Measurements from ENCODE around the gene AGRP.
"Not testable (repeated sequence)": the region's sequence is repeated elsewhere in the genome, so short reads cannot be mapped to it uniquely, and the experiment has no call there.

Gene AGRP

GRCh38 chr16:67504031-67505021, 21.0 kb upstream of the AGRP start:
- DNase-seq, result peak; percentile 22

DNA sequence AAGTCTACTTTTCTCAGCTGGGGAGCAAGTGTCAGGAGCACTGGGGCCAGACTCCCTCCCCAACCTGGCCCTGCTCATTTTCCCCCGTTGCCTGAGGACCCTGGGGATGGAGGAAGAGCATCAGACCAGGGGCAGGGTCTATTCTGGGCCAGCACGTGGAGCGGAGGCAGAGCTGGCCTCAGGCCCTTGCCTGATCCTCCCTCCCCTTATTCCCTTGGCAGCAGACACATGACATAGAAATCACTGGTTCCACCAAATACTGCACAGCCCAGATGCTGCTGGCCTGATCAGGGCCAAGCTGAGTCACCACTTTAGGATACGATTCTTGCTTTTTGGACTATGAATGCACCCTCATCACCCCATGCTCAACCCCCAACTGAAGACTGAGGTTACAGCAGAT, 15.8 kb upstream of the AGRP start:
- no peak for DNase-seq

DNA sequence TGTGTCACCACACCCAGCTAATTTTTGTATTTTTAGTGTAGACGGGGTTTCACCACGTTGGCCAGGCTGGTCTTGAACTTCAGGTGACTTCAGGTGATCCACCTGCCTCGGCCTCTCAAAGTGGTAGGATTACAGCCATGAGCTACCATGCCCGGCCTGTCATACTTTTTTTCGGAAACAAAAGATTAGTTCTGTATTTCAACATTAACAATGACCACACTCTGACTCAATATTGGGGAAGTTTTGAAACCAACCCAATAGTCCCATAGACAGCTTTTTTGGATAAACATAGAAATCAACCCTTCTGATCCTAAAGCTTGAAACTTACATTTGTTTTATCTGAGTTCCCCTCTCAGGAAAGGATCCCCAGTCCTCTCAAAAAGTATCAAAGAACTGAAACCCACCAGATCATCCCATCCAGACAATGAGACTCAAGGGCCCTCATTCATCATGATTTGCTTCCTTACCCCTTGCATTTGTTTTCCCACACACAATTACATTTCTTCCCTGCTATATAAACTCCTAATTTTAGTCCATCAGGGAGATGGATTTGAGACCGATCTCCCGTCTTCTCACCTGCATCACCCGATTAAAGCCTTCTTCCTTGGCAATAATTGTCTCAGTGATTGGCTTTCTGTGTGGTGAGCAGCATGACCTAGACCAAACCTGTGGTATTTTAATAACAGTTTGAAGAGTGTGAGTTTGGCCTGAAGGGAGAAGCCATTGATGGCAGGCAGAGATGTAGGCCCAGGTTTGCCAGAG, 7.2 kb upstream of the AGRP start:
- no peak for DNase-seq

- no peak for DNase-seq
Observed at GRCh38 chr16:67489401-67490083, 6.2 kb upstream of the AGRP start.

DNA sequence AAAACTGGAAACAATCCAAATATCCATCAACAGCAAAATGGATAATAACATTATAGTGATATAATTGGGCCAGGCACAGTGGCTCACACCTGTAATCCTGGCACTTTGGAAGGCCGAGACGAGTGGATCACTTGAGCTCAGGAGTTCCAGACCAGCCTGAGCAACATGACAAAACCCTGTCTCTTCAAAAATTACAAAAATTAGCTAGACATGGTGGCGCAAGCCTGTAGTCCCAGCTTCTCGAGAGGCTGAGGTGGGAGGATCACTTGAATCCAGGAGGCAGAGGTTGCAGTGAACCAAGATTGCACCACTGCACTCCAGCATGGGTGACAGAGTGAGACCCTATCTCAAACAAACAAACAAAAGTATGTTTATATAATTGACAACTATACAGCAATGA, 4.2 kb upstream of the AGRP start:
- DNase-seq, result not testable (repeated sequence)

DNA sequence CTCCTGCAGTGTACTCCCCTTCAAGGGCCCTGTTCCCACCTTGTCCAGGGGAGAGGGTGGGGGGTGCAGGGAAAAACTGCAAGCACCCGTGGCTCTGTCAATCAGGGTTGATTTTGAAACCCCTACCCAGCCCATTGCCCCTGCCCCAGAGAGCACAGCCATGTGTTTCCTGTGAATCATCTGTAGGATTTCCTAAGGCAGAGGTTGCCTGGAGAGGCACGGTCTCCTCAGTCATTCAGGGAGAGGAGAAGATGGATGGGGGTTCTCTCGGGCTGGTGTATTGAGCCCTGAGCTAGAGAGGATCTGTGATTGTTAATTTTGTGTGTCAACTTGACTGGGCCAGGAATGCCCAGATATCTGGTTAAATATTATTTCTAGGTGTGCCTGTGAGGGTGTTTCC, 3.5 kb upstream of the AGRP start:
- no peak for DNase-seq

DNA sequence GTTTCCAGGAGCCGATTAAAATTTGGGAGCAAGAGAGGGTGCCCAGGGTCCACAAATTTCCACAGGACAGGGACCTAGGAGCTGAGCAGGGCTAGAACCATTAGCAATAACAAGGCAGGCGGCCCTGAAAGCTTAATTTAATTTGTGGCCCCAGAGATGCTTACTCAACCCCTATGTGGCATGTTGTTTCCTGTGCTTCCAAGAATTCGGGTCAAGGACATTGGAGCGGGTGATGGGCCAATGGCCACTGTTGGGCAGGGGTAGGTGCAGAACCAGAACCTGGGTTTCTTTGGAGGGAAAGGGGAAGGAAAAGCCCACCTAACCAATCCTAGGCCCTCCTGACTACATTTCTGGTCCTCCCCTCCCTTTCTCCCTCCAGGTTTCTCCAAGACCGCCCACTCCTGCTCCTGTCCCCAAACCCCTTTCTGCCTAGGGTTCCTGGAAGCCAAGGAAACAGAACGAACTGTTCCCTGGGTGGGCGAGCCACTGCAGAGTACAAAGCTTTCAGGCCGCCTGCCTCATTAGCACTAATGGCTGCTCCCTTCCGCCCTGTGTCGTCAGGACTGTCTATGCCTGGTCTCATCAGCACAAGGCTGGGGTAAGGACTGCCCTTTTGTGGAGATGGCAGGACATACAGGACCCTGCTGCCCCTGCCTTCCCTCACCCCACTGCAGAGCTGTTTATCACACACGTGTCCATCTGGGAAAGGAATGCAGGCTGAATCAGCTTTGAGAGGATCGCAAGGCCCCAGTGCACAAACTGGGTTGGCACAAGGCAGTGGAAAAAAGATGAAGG, 581 bp upstream of the AGRP start:
- DNase-seq, result no peak

- DNase-seq, result no peak
Observed at GRCh38 chr16:67482233-67482924, 968 bp downstream of the AGRP start.

DNA sequence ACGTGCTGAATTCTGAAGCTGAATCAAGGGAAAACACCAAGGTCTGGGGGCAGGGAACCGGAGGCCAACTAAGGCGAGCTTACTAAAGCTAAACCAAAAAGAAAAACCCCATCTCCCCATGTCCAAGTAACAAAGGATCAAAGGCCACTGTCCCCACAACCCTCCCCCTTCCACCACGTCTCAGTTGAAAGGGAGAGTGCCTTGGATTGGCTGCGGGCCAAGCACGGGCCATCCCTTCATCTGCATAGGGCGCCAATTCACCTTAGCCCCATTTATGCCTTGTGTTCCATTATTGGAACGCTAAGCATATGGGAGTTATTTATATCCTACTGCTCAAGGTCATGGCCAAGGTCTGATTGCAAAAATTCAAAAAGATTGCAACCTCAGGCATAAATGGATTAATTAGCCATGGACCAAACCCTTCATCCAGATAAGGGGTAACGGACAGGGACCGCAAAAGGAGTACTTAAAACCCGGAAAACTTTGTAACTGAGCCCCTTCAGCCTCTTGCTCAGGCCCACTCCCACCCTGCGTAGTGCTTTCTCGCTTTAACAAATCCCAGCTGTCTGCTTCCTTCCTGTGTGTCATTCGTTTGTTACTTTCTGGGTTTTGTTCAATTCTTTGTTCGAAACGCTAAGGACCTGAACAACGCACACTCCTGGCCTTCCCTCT, 1.6 kb downstream of the AGRP start:
- no peak for DNase-seq

- peak; percentile 70 for DNase-seq
Observed at GRCh38 chr16:67480833-67481560, 2.4 kb downstream of the AGRP start, which contains the start of gene ATP6V0D1. Gene ATP6V0D1 (minus strand): TSS chr16:67481157. CDS start chr16:67481086, 71 bp downstream.

- no peak for DNase-seq
Observed at GRCh38 chr16:67477960-67478554, 5.3 kb downstream of the AGRP start.

DNA sequence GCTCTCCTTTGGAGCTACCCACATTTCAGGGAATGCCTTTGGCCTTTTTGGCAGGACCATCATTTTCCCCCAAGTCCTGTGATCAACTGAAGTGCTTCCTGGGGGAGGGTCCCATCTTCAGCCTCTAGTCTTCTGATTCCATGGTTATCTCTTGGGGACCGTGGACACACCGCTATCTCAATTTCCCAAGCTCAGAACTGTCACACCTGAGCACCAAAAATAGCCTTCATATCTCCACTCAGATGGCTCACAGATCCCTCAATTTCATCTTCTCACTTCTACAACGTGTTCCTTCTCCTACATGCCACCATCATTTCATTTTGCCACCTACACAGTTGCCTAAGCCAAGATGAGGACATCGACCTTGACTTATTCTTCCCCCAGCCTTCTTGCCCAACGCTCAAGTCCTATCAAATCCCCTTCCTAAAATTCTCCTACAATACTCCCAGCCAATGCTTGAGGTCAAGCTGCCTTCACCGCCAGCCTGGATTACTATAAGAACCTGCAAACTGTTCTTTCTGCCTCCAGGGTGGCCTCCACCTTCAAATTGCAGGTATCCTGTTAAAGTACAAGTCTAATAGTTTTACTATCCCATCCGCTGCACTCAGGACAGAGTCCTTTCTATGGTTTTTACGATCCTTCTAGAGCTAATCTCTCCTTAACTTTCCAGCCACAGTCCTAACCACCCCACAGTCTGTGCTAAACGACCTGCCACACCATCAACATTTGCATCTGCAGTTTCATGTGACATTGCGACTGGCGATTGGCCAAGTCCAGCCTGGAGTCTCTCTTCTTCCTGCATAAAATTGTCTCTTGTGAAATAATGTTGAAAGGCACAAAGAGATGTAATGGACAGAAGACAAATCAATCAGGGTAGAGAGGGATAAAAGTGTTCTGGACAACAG, 8.5 kb downstream of the AGRP start:
- DNase-seq, result peak; percentile 51

GRCh38 chr16:67471758-67472384, 11.5 kb downstream of the AGRP start:
- DNase-seq, result no peak

GRCh38 chr16:67470359-67470758, 13.0 kb downstream of the AGRP start:
- peak; percentile 44 for DNase-seq

DNA sequence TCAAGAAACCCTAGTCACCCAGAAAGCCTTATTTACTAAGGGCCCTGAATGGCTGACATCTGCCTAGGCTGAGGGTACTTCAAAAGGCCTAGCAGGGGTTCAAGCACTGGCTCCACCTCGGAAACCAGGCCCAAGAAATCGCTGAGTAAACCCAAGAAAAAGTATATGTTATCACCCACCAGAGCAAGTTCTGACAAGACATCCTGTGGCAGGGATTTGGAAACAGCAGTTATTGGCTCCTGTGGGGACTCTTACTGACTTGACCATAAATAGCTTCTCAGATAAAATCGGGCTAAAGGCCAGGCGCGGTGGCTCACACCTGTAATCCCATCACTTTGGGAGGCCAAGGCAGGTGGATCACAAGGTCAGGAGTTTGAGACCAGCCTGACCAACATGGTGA, 14.6 kb downstream of the AGRP start:
- DNase-seq, result no peak

GRCh38 chr16:67466581-67466980, 16.8 kb downstream of the AGRP start:
- DNase-seq, result no peak

DNA sequence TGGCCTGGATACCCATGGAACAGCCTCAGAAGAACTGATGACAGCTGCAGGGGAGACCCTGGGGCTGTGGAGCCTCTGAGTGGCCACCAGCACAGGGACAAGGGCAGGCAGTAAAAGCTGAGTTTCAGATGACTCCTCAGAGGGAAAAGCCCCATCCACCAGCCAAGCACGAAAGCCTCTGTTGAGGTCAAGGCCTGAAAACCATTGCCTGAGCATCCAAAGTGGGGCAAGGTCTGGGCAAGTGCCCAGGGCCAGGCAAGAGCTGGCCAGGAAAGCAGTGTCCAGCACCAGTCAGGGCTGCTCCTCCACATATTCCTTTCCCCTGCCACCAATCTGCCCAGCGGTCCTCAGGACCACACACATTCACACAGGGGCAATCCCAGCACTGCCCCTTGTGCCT, 18.8 kb downstream of the AGRP start:
- DNase-seq, result no peak

GRCh38 chr16:67463691-67464090, 19.7 kb downstream of the AGRP start:
- DNase-seq, result no peak
